NCI-H345 treated with DMSO at 0.1 percent for 48 hours (cell line): ENCODE results near the gene PARP1.

Experiments
- DNase-seq: peaks from one replicate; lab custom pipeline; 2025; ENCODE audit not compliant: unreplicated experiment; lab: John Stamatoyannopoulos, UW

The PARP1 gene

GRCh38 chr1:226381226-226381998 lies 26.5 kb downstream of the PARP1 start:
- DNase-seq, result no peak

DNA sequence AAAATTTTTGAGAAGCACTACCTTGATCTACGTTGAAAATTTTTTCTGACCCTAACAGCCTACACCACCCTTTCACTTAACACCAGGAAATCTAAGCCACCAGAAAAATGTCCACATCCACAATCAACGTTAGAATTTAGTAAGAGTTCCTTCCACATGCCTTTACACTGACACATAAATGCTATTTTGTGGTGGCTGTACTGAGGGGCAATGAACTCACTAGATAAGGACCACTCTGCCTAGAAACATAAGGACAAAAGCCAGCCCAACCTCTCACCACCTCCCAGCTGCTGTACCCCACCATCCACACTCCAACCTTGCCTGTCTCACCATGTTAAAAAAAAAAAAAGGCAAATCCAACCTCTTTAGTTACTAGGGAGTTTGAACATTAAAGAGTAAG lies 29.8 kb downstream of the PARP1 start:
- DNase-seq, result no peak

DNA sequence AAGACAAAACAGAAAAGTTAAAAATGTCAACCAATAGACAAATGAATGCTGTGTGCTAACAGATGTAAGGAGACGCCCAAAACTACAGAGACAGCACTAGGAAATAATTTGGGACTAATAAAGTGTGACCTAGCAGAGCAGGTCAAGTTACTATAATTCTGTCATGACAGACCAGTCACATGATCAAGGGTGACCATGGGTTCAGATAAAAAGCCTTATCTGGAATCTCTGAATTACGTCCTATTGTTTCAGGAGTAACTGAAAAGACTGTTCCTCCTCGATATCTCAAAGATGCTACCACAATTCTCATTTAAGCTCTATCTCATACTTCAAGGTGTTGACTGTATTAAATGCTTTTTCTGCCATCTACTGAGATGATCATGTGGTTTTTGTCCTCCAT lies 31.6 kb downstream of the PARP1 start:
- DNase-seq, result no peak

DNA sequence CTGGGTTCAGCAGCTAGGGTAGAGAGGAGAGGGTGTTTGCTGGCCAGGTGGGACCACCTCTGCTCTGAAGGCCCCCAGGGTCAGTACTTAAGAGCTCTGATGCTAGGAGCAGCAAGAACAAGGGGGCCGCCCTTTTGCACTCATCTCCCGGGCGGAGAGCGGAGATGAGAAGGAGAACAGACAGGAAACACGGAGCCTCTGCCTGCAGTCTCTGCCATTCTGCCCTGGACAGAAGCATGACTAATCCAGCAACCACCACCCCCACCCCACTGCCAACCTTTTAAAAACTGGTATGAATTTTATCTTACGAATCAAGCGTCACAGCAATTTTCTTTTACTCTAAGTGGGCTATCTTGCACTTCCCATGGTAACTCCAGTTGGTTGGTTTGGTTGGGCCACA lies 34.5 kb downstream of the PARP1 start:
- no peak for DNase-seq

- DNase-seq, result no peak
Measured at GRCh38 chr1:226372885-226373284, 35.0 kb downstream of the PARP1 start.

- DNase-seq, result no peak
Measured at GRCh38 chr1:226371866-226372490, 35.9 kb downstream of the PARP1 start.

DNA sequence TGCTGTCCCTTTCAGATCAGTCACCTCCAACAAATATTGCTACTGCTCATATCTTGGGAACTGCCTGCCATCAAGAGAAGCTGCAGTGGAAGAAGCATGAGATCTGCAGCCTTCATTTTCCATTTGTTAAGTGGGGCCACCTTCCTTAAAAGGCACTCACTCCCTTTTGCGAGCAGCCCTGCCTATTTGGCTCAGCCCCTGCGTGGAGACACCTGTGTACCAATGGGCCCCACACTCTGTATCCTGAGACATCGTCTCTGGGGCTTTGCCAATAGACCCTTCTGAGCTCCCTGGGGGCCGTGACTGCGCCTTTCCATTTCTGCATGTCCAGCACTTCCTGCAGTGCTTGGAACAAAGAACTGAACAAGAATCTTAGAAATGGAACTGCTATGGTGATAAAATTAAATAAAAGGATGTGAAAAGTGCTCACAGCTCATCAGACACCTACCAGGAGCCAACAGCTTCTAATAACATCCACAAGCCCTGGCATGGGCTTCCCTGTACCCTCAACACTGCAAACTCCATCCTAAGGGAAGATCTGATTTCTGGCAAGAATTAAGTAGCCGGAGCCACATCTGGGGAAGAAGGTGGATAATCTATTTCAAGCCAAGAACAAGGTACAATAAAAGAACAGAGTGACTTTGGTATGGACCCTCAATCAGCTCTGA lies 36.7 kb downstream of the PARP1 start:
- DNase-seq, result no peak

DNA sequence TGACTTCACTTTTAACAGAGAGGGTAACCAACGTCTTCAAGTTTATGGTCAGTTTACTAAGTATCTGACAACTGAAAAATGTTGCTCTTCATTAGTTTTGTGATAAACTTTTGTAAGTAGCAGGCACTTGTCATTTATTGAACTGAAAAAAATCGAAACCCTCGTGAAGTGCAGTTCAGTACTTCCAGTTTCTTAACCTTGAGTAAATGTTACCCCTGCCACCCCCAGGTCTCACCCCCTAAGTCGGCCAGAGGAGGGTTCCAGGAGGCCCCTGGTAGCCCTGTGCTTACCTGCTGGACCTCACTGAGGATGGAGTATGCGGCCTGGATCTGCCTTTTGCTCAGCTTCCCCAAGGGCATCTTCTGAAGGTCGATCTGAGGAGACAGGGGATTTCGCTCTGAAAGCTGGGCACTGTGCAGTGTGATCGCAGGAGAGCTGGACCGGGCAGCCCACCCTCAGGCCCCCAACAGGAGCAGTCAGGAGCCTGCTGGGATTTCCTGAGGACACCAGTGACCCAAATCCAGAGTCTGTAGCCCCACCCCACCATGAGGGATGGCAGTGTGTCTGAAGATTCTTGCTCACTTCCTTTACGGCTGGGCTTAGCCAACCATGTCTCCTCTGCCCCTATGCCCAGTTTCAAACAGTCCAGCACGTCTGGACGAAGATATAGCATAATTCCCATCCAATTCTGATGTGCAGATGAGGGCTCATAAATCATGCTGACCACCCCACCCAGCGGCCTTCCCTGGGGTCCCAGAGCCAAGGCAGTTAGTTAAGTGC lies 37.6 kb downstream of the PARP1 start:
- no peak for DNase-seq

DNA sequence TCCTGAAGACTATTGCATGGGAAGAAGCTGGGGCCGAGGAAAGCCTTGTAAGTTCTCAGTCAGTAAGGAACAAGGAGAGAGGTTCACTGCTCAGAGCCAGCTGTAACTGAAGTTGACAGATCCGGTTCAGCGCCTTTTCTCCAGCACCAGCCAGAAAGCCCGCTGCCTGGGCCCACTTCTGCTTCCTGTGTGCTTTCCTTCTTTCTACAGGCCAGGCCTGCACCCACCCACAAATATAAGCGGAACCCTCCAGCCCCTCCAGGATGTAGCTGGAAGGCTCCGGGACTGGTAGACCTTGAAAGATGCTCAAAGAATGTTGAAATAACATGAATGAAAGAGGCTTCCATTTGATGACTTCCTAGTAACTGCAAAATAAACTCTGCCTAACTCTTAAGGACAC lies 38.8 kb downstream of the PARP1 start:
- no peak for DNase-seq

GRCh38 chr1:226366290-226366689 lies 41.6 kb downstream of the PARP1 start:
- DNase-seq, result no peak

DNA sequence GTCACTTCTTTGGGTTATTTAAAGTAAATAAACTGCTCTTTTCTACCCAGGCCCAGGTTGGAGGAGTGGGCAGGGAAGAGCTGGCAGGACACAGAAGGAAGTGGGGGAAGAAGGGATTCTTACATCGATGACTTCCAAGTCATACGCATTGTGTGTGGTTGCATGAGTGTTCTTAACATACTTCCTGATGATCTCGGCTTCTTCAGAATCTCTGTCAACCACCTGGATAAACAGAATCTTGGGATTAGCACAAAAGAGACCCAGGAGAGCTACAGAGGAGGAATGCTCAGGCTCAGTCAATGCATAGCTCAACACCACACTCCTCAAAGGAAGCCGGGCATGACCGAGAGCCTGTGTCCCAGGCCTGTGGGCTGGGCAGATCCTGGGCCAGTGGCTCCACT lies 42.1 kb downstream of the PARP1 start:
- DNase-seq, result no peak

DNA sequence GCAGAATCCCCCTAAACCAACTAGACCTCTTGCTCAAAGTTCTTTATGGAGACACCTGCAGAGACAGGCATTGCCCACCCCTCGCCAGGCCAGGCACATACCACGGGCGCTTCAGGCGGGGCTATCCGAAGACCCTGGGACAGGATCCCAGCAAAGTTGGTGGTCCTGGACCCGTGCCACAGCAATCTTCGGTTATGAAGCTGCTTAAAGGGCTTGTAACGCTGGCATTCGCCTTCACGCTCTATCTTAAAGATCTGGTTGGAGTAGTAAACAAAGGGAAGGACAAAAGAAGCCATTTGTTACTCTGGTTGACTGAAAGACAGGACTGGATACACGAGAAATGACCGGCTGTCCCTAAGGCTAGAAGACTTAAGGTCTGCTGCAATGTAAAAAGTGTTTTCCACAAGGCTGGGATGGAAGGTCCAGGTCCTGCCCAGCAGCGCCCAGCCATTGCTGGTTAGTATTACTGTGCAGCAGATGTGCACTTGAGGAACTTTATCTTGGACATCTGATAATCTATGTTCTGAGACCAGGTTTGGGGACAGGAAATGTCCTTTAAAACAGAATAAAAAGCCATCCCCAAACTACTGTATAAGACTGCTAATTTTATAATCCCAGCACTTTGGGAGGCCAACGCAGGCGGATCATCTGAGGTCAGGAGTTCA lies 42.9 kb downstream of the PARP1 start:
- DNase-seq, result no peak

- DNase-seq, result no peak
Measured at GRCh38 chr1:226364514-226364899, 43.4 kb downstream of the PARP1 start.

DNA sequence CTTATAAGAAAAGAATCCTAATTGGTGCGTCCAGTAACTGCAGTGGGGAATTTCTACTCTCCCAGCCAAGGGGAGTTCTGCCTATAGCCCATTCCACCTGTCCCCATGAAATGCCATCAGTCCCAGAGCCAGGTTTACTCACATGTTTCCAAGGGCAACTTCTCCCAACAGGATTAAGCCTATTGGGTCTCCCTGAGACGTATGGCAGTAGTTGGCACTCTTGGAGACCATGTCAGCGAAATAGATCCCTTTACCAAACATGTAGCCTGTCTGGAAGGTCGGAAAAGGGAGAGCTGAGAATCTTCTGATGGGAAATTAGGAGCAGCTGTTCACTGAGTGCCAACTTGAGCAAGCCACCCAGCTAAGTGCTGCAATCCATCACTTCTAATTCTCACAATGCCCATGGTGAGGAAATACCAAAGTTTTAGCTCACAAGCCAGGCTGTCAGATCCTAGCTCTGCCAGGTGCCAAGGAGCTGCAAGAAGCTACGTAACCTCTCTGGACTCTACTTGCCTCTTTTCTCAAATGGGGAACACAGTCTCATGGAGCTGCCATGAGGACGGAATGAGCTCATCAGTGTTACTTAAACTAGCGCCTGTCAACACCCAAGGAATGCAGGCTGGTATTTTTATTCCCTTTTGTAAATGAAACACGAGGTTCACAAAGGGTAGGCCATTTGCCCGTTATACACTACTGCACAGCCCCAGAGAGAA lies 43.9 kb downstream of the PARP1 start:
- no peak for DNase-seq

GRCh38 chr1:226362891-226363447 lies 44.9 kb downstream of the PARP1 start:
- no peak for DNase-seq

GRCh38 chr1:226362361-226362760 lies 45.5 kb downstream of the PARP1 start:
- DNase-seq, result no peak

DNA sequence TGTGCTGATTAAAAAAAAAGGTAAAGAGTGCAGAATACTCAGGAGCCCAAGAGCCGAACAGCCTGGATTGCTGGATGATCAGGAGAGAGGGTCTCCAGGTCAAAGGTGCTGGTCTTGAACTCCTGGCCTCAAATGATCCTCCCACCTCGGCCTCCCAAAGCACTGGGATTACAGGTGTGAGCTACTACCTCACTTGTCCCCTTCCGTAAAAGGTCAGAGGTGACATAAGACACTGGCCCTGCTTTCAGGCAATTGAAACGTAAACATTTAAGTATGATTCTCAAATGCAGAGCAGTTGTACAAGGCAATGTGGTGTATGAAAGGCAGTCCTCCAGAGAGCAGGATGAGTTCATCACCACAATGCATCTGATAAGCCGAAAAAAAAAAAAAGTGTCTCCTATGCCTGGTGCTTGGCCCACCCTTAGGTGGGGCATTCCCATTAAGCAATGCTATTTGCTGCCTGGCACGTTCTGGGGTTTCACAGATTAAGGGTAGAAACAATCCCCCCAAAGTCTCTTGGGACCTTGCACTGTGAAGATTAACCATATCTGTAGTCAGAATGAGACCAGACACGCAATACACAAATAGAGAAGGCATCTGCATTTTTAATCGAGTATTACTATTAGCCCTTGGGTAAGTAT lies 47.7 kb downstream of the PARP1 start:
- DNase-seq, result no peak

- DNase-seq, result no peak
Measured at GRCh38 chr1:226357416-226357815, 50.5 kb downstream of the PARP1 start.

- no peak for DNase-seq
Measured at GRCh38 chr1:226355669-226356551, 52.0 kb downstream of the PARP1 start.
